Stimulated activated CD4-positive, alpha-beta T cell treated with anti-CD3 and anti-CD28 coated beads, Interleukin-4, amount 100 ng/mL, for 24 hours (primary cell): Measurements from ENCODE around the gene MAPKAPK3.
"Not testable (repeated sequence)": the region's sequence is repeated elsewhere in the genome, so short reads cannot be mapped to it uniquely, and the experiment has no call there.

ENCODE experiments used
- DNase-seq: peaks from one replicate; pipeline ENCODE4 v3.0.0-alpha.2; 2020

The MAPKAPK3 gene

GRCh38 chr3:50657816-50658215, 40.9 kb downstream of the MAPKAPK3 start:
- DNase-seq, result no peak

GRCh38 chr3:50658416-50658815, 41.5 kb downstream of the MAPKAPK3 start:
- DNase-seq, result no peak

- no peak for DNase-seq
Observed at GRCh38 chr3:50658831-50659230, 41.9 kb downstream of the MAPKAPK3 start.

- no peak for DNase-seq
Observed at GRCh38 chr3:50660386-50660785, 43.4 kb downstream of the MAPKAPK3 start.

GRCh38 chr3:50661321-50661837, 44.4 kb downstream of the MAPKAPK3 start:
- no peak for DNase-seq

GRCh38 chr3:50662408-50662807, 45.5 kb downstream of the MAPKAPK3 start:
- DNase-seq, result no peak

GRCh38 chr3:50665081-50665840, 48.3 kb downstream of the MAPKAPK3 start:
- no peak for DNase-seq

- not testable (repeated sequence) for DNase-seq
Observed at GRCh38 chr3:50665841-50666115, 48.8 kb downstream of the MAPKAPK3 start.

- DNase-seq, result no peak
Observed at GRCh38 chr3:50666837-50667236, 49.9 kb downstream of the MAPKAPK3 start.

GRCh38 chr3:50671331-50671730, 54.4 kb downstream of the MAPKAPK3 start:
- no peak for DNase-seq

- no peak for DNase-seq
Observed at GRCh38 chr3:50672656-50673055, 55.7 kb downstream of the MAPKAPK3 start.

GRCh38 chr3:50673931-50674330, 57.0 kb downstream of the MAPKAPK3 start:
- no peak for DNase-seq

- DNase-seq, result peak; percentile 49
Observed at GRCh38 chr3:50674349-50675178, 57.6 kb downstream of the MAPKAPK3 start, which contains the start of gene DOCK3. TSS of gene DOCK3 (plus strand) at chr3:50674927. CDS start at chr3:50675264, 337 bp downstream.

- DNase-seq, result peak; percentile 63
Observed at GRCh38 chr3:50675179-50676030, 58.5 kb downstream of the MAPKAPK3 start.

- DNase-seq, result no peak
Observed at GRCh38 chr3:50676031-50676705, 59.2 kb downstream of the MAPKAPK3 start.

- no peak for DNase-seq
Observed at GRCh38 chr3:50687127-50687751, 70.3 kb downstream of the MAPKAPK3 start.

GRCh38 chr3:50687916-50688315, 71.0 kb downstream of the MAPKAPK3 start:
- DNase-seq, result no peak

GRCh38 chr3:50688602-50689001, 71.7 kb downstream of the MAPKAPK3 start:
- DNase-seq, result not testable (repeated sequence)

- DNase-seq, result no peak
Observed at GRCh38 chr3:50689558-50689957, 72.6 kb downstream of the MAPKAPK3 start.

GRCh38 chr3:50695031-50695430, 78.1 kb downstream of the MAPKAPK3 start:
- DNase-seq, result no peak

- DNase-seq, result no peak
Observed at GRCh38 chr3:50696276-50696675, 79.3 kb downstream of the MAPKAPK3 start.

GRCh38 chr3:50698269-50698668, 81.3 kb downstream of the MAPKAPK3 start:
- DNase-seq, result no peak
